Stimulated activated CD8-positive, alpha-beta memory T cell treated with anti-CD3 and anti-CD28 coated beads, Interleukin-7, amount 100 ng/mL, for 4 hours (primary cell): ENCODE data around the gene LDLRAD4.
A peak's percentile ranks its signal among the peaks of the same experiment; 100 is the strongest.

Experiments used
- DNase-seq, 2 donors: peaks; one replicate each; pipeline ENCODE4 v3.0.0-alpha.2; 2020; ENCODE audit warnings: low read depth in 2 of 2

Gene LDLRAD4

GRCh38 chr18:13371689-13372418 is 153.3 kb downstream of the LDLRAD4 start:
- no peak for DNase-seq

- DNase-seq, result no peak
Measured at GRCh38 chr18:13372531-13372951, 154.0 kb downstream of the LDLRAD4 start.

- DNase-seq, result no peak
Measured at GRCh38 chr18:13374096-13374467, 155.5 kb downstream of the LDLRAD4 start.

- no peak for DNase-seq
Measured at GRCh38 chr18:13374468-13375301, 156.1 kb downstream of the LDLRAD4 start.

- DNase-seq, result peak; percentile 52 to 62
Measured at GRCh38 chr18:13375302-13376255, 157.0 kb downstream of the LDLRAD4 start.

GRCh38 chr18:13376298-13376840 is 157.8 kb downstream of the LDLRAD4 start:
- DNase-seq, result peak; percentile 25 to 39

- peak; percentile 29 to 50 for DNase-seq
Measured at GRCh38 chr18:13376841-13377351, 158.3 kb downstream of the LDLRAD4 start.

- DNase-seq, result no peak
Measured at GRCh38 chr18:13377496-13377895, 158.9 kb downstream of the LDLRAD4 start.

GRCh38 chr18:13378150-13378549 is 159.6 kb downstream of the LDLRAD4 start:
- no peak for DNase-seq

GRCh38 chr18:13379062-13379865 is 160.7 kb downstream of the LDLRAD4 start:
- DNase-seq, result no peak

- no peak for DNase-seq
Measured at GRCh38 chr18:13379930-13380690, 161.6 kb downstream of the LDLRAD4 start.

- no peak for DNase-seq
Measured at GRCh38 chr18:13380691-13381070, 162.1 kb downstream of the LDLRAD4 start.

GRCh38 chr18:13381331-13381730 is 162.8 kb downstream of the LDLRAD4 start:
- no peak for DNase-seq

GRCh38 chr18:13381944-13382365 is 163.4 kb downstream of the LDLRAD4 start:
- no peak for DNase-seq

GRCh38 chr18:13382366-13382953 is 163.9 kb downstream of the LDLRAD4 start:
- no peak for DNase-seq

- DNase-seq, result no peak
Measured at GRCh38 chr18:13382954-13383827, 164.6 kb downstream of the LDLRAD4 start.

- DNase-seq, result no peak
Measured at GRCh38 chr18:13386891-13387801, 168.6 kb downstream of the LDLRAD4 start.
